Measurements from ENCODE around the gene OR2AJ1.
A peak's percentile ranks its signal among the peaks of the same experiment; 100 is the strongest.

OR2AJ1 gene

GRCh38 chr1:247924868-247925267 lies at the start of gene OR2AJ1:
OR2AJ1 (plus strand) TSS chr1:247924889; CDS start chr1:247933769, 8,880 bp downstream.
- no peak for DNase-seq

GRCh38 chr1:247883346-247883745 lies 41.3 kb upstream of the OR2AJ1 start:
- DNase-seq = no peak

- no peak for DNase-seq
Observed at GRCh38 chr1:247884797-247885413, 39.8 kb upstream of the OR2AJ1 start.

- no peak for DNase-seq
Observed at GRCh38 chr1:247895163-247895637, 29.5 kb upstream of the OR2AJ1 start, which contains the start of gene OR2W3. OR2W3 (plus strand) TSS chr1:247895587; CDS start chr1:247895587, 0 bp downstream.

- no peak for DNase-seq
Observed at GRCh38 chr1:247895976-247896375, 28.7 kb upstream of the OR2AJ1 start.

GRCh38 chr1:247904122-247904521 lies 20.6 kb upstream of the OR2AJ1 start:
- no peak for DNase-seq

GRCh38 chr1:247905181-247905580 lies 19.5 kb upstream of the OR2AJ1 start:
- DNase-seq = no peak

- DNase-seq = no peak
Observed at GRCh38 chr1:247905910-247906503, 18.7 kb upstream of the OR2AJ1 start.

GRCh38 chr1:247906504-247907047 lies 18.1 kb upstream of the OR2AJ1 start:
- DNase-seq = peak; percentile 10

GRCh38 chr1:247908766-247909165 lies 15.9 kb upstream of the OR2AJ1 start:
- no peak for DNase-seq

GRCh38 chr1:247913786-247914185 lies 10.9 kb upstream of the OR2AJ1 start:
- DNase-seq = no peak

- no peak for DNase-seq
Observed at GRCh38 chr1:247914941-247915662, 9.6 kb upstream of the OR2AJ1 start.

- no peak for DNase-seq
Observed at GRCh38 chr1:247919952-247920351, 4.7 kb upstream of the OR2AJ1 start, which contains the start of gene OR2T8. OR2T8 (plus strand) TSS chr1:247920252; CDS start chr1:247921018, 766 bp downstream.

- no peak for DNase-seq
Observed at GRCh38 chr1:247923941-247924340, 748 bp upstream of the OR2AJ1 start.

- no peak for DNase-seq
Observed at GRCh38 chr1:247933989-247934388, 9.3 kb downstream of the OR2AJ1 start.

GRCh38 chr1:247935781-247936180 lies 11.1 kb downstream of the OR2AJ1 start:
- no peak for DNase-seq

- DNase-seq = no peak
Observed at GRCh38 chr1:247936415-247936814, 11.7 kb downstream of the OR2AJ1 start.

GRCh38 chr1:247936965-247937734 lies 12.5 kb downstream of the OR2AJ1 start:
- peak; percentile 96 for DNase-seq

- no peak for DNase-seq
Observed at GRCh38 chr1:247942624-247943023, 17.9 kb downstream of the OR2AJ1 start.

- no peak for DNase-seq
Observed at GRCh38 chr1:247948558-247948957, 23.9 kb downstream of the OR2AJ1 start, which contains the start of gene OR2L8. OR2L8 (plus strand) TSS chr1:247948858; CDS start chr1:247948858, 0 bp downstream.

GRCh38 chr1:247953408-247953807 lies 28.7 kb downstream of the OR2AJ1 start:
- no peak for DNase-seq

GRCh38 chr1:247961791-247962190 lies 37.1 kb downstream of the OR2AJ1 start:
- no peak for DNase-seq
